ENCODE measurements around the gene SCNN1A. TPM values are rescaled to one million over a fixed set of nuclear protein-coding genes. Genes with fewer than 3 reads are reported as not detected.

SCNN1A gene
- total RNA-seq, 1 experiment from 2014 or later = 0.69 TPM

GRCh38 chr12:6321905-6322304 lies 53.5 kb downstream of the SCNN1A start:
- DNase-seq (ENCODE audit: low read depth) = no peak

- DNase-seq (ENCODE audit: low read depth) = no peak
Observed at GRCh38 chr12:6319446-6319845, 55.9 kb downstream of the SCNN1A start.

- DNase-seq (ENCODE audit: low read depth) = no peak
Observed at GRCh38 chr12:6318440-6318879, 56.9 kb downstream of the SCNN1A start.

DNA sequence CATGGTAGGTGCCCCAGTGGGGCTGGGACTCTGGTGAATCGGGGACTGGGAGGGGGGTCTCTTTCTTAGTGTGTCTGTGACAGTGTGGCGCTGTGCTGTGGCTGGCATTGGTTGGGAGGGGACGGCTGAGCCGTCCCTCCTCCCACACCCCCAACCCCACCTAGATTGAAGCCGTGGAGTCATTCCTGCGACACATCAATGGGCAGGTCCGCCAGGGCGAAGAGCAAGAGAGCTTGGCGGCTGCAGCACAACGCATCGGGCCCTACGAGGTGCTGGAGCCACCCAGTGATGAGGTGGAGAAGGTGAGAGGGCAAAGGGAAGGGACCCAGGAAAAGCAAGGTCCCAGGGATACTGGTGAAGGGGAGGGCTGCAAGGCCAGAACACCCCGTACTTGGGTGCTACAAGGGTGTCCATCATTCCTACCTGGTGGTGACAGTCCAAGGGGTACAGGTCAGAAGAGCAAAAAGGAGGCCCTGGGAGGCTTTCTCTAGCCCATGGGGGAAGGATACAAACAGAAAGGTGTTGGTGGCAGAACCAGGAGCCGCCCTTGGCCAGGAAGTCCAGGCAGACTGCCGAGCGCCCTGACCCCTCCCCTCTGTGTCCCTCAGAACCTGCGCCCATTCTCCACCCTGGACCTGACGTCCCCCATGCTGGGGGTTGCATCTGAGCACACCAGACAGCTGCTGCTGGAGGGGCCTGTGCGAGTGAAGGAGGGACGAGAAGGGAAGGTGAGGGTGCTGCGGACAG lies 57.5 kb downstream of the SCNN1A start:
- no peak for DNase-seq (ENCODE audit: low read depth)

DNA sequence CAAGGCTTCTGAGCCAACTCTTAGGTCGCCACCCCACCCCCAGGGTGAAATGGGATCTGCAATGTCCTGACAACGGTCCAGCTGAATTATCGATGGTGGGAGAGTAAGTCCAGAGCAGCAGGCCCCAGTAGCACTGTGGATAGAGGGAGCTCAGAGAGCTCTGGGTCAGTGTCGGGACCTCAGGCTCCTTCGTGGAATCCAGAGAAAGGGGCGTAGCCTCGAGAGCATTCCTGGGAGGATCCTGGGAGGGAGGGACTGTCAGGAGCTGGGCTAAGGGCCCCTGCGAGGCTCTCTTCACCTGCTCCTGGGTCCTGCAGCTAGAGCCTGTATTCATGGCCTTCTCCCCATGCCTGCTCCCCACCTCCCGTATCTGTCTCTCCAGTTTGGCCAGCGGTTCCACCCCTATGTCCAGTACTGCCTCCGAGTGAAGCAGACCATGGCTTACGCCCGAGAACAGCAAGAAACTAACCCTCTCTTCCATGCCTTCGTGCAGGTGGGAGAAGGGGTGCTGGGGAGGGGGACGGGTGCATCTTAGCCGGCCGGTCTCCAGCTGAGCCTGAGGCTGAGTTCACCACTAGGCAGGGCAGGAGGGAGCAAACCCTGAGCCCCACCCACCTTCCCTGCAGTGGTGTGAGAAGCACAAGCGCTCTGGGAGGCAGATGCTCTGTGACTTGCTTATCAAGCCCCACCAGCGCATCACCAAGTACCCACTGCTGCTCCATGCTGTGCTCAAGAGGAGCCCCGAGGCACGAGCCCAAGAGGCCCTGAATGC lies 58.3 kb downstream of the SCNN1A start:
- no peak for DNase-seq (ENCODE audit: low read depth)

DNA sequence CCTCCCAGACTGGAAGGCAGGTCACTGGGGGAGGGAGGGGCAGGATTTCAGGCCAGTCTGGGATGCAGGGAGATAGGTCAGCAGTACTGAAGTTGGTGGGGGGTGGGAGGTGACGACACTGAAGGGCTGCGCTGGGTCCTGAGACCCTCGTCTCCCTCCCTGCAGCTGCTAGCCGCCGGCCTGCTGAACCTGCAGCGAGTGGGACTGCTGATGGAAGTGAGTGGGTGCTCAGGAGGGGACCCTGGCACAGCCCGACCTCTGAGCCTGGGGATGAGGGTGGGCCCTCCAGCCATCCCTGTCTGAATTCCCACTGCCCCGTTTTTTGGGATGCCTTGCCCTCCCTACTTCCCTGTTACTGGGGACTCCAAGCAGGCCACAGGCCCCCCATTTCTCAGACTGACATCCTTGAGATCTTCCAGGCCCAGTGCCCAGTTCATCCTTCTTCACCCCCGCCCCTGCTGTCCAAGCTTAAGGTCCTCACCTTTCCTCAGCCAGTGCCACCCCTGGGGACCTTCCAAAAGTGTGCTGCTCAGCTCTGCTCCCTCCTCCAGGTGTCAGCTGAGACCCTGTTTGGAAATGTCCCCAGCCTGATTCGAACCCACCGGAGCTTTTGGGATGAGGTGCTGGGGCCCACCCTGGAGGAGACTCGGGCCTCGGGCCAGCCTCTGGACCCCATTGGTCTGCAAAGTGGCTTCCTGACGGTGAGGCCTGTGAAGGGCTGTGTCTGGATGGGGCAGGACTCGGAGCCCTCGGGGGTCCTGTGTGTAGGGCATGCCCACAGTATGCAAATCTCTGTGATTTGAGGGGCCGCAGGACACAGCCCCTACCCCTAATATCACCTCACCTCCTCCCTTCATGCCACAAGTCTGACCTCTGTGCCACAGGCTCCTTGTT lies 59.4 kb downstream of the SCNN1A start:
- DNase-seq (ENCODE audit: low read depth) = no peak

DNA sequence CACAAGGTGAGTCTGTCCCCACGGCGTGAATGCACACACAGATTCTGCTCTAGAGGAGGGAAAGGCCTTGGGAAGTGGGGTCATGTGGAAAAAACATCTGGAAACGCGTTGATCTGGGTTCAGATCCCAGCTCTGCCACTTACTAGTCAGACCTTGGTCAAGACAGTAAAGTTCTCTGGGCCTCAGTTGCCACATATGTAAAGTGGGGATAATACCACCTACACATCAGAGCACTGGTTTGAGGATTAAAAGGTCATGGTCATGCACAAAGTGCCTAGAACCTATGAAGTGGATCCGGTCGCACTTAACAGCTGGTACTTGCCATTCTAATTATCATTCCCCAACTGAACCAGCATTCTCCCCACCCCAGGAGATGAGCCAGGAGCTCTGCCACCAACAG lies 60.2 kb downstream of the SCNN1A start:
- DNase-seq (ENCODE audit: low read depth) = no peak

DNA sequence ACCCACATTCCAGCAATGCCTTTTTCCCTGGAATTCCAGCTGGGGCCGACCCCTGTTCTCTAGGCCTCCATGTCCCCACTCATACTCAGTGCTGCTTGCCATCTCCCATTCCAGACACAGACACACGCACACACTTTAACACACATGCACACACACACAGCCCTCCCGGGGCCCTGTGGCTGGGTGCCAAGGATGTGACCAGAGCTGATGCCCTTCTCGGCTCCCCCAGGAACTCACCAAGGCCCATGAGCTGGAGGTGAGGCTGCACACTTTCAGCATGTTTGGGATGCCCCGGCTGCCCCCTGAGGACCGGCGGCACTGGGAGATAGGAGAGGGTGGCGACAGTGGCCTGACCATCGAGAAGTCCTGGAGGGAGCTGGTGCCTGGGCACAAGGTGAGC lies 60.6 kb downstream of the SCNN1A start:
- DNase-seq (ENCODE audit: low read depth) = no peak

- DNase-seq (ENCODE audit: low read depth) = no peak
Observed at GRCh38 chr12:6313326-6313940, 61.9 kb downstream of the SCNN1A start.

DNA sequence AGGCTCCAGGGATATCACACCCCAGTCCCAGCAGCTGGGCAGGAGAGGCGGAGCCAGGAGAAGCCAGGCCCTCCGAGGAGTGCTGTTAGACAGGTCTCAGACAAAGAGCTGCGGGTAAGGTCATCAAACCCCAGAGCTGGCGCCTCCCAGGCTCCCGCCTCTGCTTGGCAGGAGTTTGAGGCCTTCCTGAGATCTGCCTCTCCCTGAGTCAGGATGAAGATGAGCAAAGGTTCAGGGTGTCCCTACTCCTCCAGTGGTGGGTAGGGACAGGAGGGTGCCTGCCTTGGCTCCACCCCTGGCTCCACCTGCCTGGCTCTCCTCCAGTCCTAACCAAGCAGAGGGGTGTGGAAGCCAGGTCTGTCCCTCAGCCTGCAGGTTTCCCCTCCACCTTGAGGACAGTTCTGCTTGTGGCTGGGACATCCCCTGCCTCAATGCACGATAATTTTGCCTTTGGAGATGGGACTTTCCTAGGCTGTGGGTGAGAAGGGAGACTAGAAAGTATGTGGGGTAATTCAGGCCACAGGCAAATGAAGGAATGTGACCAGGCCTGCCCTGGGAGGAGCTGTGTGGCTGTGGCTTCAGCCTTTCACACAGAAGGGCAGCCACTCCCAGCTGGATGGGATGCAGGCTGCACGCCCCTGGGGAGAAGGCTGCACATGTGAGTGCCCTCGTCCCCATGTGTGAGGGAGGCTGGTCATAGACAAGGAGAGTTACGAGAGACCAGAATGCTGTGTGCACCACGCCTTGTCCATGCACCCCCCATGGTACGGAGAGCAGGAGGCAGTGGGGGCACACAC lies 62.6 kb downstream of the SCNN1A start:
- DNase-seq (ENCODE audit: low read depth) = no peak

DNA sequence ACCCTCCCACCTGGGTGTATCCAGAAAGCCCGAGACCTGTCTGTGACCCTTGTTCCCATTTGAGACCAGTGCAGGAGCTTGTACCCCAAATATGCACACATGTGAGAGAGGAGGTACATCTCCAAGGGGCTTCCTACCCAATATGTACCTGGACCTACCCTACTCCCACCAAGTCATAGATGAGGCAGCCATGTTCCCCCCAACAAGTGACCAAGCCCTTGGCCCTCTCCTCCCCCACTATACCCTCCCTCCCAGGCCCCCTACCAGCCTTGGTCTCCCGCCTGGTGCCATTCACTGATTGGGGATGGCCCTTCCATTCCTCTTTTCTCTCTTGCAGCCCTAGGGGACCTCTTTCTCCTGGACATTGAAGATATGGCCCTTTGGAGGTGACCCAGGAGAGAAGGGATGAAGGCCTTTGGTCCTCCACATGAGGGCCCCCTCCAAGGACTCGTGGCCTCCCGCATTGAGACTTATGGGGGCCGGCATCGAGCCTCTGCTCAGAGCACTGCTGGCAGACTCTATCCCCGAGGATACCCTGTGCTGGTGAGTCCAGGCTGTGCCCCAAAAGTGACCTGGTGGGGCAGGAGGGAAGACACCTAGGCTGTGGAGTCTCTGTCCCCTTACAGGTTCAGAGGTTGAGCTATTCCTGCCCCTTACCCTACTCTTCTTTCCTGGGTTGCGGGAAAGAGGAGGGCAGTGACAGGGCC lies 63.4 kb downstream of the SCNN1A start:
- DNase-seq (ENCODE audit: low read depth) = no peak

DNA sequence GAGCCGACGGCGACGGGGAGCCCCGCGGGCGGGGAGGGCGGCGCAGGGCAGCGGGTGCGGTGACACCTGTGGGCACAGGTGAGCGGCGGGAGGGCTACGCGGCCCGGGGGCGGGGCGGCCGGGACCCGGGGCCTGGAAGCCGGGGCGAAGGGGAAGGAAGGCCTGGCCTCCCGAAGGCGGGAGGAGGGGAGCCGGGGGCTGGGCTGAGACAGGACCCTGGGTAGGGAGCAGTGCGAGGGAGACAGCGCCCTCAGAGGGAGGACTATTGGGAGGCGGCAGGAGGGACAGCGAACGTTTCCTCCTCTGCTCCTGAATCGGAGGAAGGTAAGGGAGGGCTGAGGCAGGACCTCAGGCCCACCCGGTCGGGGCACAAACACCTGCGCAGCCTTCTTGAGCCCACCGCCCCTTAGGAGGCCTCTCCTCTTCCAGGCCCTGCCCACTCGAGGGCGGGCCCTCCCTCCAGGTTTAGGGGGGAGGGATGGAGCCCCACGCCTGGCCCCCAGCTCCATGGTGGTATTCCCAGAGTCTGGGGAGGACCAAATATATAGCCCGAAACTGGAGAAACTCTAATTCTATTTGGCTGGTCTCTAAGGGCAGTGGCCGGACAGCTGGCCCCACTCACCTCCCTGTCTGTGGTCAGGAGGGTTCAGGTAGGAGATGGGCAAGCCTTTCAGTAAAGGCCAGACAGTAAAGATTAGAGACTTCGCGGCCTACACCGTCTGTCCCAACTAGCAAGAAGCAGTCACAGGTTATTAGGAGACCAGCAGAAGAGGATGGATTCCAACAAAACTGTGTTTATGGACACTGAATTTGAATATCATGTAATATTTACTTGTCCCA lies 64.4 kb downstream of the SCNN1A start:
- DNase-seq (ENCODE audit: low read depth) = no peak

- no peak for DNase-seq (ENCODE audit: low read depth)
Observed at GRCh38 chr12:6307529-6307928, 67.8 kb downstream of the SCNN1A start.

DNA sequence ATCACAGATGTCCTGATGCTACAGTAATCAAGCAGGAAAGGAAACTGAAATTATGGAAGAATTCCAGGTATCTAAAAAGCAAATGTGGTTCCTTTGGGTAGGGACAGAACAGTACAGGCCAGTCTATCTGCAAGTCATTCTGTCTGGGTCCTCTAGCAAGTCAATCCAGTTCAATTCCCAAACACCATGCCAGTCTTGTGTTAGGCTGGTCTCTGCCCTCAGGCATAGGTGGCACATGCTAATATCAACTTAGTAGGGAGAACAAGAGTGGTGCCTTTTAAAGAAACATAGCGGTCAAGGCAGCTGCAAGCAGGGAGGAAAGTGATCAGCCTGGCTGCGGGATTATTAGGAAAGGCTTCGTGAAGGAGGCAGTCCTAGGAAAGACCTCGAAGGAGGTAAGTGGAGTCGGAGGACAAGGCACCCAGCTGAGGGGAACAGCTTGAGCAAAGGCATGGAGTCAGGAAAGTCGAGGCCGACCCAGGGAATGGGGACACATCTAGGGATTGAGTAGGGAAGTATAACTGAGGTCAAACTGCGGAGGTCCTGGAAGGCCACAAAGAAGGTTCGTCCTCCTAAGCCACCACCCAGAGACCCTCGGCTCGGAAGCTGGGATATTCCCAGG lies 68.7 kb downstream of the SCNN1A start:
- DNase-seq (ENCODE audit: low read depth) = no peak

DNA sequence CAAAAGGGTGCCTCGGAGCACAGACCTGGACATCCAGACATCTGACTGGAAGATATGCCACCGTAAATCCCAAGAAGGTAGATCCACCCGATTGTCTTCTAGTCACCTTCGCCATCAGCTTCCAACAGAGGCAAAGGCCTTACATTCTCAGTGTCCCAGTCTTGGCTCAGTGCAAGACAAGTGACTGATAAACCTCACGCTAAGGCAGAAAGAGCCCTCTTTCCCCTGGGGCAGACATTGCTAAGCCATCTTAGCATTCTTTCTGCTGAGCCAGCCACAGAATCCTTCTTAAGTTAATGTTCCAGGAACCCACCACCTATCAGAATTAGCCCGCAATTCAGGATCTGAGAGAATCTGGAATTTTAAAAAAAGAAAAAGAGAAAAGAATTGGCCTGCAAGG lies 69.2 kb downstream of the SCNN1A start:
- DNase-seq (ENCODE audit: low read depth) = no peak

DNA sequence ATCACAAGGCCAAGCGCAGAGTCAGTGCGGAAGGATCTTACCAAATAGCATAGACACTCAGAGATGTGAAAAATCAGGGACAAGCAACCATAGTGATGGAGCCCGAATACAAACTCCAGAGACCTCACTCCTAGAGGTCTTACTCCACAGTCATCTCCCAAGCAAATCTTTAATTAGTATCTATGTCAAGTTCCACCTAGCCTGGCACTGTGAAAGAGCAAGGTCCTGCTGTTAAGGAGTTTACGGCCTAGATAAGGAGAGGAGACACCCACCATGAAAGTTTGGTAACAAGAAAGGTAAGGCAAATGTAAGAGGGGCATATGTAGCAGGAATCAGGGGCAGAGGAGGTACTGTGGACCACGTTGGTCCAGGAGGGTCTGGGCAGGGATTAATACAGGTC lies 72.3 kb downstream of the SCNN1A start:
- no peak for DNase-seq (ENCODE audit: low read depth)

DNA sequence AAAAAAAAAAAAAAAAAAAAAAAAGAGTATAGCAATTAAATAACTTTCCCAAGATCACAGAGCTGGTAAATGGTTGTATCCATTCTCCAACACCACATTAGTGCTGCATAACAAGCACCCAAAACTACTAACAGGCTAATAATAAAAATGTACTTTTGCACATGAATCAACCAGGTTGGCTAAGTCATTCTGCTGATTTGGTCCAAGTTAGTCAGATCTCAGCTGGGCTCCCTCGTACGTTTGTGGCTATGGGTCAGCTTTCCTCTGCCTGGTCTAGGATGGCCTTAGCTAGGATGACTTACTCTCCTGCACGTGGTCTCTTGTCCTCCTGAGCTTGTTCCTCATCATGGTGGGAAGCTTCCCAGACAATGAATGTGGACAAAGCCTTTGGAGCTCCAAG lies 72.7 kb downstream of the SCNN1A start:
- no peak for DNase-seq (ENCODE audit: low read depth)

DNA sequence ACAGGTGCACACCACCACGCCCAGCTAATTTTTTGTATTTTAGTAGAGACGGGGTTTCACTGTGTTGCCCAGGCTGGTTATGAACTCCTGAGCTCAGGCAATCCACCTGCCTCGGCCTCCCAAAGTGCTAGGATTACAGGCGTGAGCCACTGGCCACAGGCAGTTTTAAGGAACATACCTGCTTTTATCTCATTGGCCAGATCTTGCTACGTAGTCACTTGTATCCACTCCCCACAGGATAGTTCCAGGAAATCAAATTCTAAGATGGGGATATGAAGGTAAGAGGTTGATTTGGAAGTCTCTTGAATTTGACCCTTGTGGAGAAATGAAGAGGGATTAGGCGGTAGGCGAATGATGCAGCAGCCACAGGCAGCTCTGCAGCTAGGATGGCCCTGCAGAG lies 73.6 kb downstream of the SCNN1A start:
- no peak for DNase-seq (ENCODE audit: low read depth)

GRCh38 chr12:6297170-6297569 lies 78.2 kb downstream of the SCNN1A start:
- DNase-seq (ENCODE audit: low read depth) = no peak

Data from LHCN-M2 (cell line).